Measurements from ENCODE around the gene POLN. TPM values are rescaled to one million over a fixed set of nuclear protein-coding genes. Genes with fewer than 3 reads are reported as not detected.
A peak's percentile ranks its signal among the peaks of the same experiment; 100 is the strongest.

The POLN gene
- total RNA-seq (1 to 10 TPM; 2.1 to 2.3 TPM), total RNA-seq (0 to 3.7 (median 0.35) reads per million in 172 experiments)
- 0.97 TPM for polyA plus RNA-seq (2013, experiment 1 of 2)
- 1.5 TPM for polyA plus RNA-seq (2013, experiment 2 of 2)

DNA sequence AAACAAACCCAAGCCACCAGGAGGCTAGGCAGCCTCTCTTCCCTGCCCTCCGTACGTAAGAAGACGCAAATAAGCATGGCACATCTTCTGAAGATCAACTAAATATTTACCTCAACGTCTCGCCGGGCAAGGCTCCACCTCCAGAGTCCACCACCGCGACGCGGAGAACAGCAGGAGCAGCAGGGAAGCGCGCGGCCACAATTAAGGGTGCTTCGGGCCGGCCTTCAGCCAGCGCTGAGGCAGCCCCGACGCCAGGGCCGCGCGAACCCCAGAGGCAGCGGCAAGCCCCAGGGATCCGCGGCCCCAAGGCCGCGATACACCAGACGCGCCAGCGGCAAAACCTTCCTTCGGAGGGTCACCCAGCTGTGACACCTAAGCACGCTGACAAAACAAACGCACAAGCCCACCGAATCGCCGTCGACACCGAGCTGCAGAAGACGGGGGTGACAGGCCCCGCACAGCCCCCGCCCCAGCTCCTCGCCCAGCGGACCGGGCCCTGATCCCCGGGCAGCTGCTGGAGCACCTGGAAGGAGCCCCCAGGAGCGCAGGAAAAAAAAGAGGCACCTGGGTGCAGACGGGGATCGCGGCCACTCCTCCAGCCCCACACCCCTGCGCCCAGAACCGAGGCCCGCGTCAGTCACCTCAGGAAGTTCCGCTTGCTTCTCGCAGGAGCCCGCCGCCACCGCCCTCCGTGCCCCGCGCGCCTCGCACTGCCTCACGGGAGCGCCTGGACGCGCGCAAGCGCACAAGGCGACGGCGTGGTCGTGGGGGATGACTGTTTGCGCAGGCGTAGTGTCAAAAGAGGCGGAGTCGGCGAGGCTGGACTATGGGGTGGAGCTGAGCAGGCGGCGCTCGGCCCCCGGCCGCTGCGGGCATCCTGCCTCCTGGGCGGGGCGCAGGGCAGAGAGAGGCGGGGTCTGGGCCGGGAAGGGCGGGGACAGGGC lies at the start of gene POLN, which contains the start of gene HAUS3:
POLN (minus strand) TSS at position 712 of the 944 bp plus-strand sequence. CDS start 12,890 bp downstream, outside the sequence.
HAUS3 (minus strand) TSS at position 712 of the 944 bp plus-strand sequence. CDS start 1,175 bp downstream, outside the sequence.
- TF ChIP-seq, protein P1, sequence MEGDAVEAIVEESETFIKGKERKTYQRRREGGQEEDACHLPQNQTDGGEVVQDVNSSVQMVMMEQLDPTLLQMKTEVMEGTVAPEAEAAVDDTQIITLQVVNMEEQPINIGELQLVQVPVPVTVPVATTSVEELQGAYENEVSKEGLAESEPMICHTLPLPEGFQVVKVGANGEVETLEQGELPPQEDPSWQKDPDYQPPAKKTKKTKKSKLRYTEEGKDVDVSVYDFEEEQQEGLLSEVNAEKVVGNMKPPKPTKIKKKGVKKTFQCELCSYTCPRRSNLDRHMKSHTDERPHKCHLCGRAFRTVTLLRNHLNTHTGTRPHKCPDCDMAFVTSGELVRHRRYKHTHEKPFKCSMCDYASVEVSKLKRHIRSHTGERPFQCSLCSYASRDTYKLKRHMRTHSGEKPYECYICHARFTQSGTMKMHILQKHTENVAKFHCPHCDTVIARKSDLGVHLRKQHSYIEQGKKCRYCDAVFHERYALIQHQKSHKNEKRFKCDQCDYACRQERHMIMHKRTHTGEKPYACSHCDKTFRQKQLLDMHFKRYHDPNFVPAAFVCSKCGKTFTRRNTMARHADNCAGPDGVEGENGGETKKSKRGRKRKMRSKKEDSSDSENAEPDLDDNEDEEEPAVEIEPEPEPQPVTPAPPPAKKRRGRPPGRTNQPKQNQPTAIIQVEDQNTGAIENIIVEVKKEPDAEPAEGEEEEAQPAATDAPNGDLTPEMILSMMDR (IDR thresholded peaks at IDR 0.05) = no peak
- Mint-ChIP-seq H3K36me3 (ENCODE audit: low read depth) (peaks cover 48% of the 10 kb centered on the region), H3K27me3 (no peaks in the 10 kb centered on the region), H3K4me3 (peak within 1 kb of the TSS; percentile 92), H3K27ac (peak within 1 kb of the TSS; percentile 95), H3K4me1 (ENCODE audit: low read depth) (peaks cover 70% of the 10 kb centered on the region), H3K9me3 (no peaks in the 10 kb centered on the region)
- intact Hi-C loops (cut with DNase I, micrococcal nuclease) = loop anchor here (1.0 to 10.0 kb wide), 15 partner anchors 20 to 1293 kb away; partner anchors contain the start of genes FAM193A (in 2 of the 2), CFAP99 (in 1 of the 2), GRK4 (in 1 of the 2) and HTT (in 1 of the 2)
- H3K27me3 ChIP-seq (ENCODE audit: control insufficient read depth in 1 of 2, insufficient read depth in 2 of 2, low read length in 2 of 2) = no peaks in the 10 kb centered on the region
- ChIA-PET POLR2A (interaction anchor here (0.7 to 4.9 kb wide), 21 partner anchors 8 to 721 kb away, joined by 3 to 84 read pairs (median 9); partner anchors contain the start of genes CFAP99, FAM193A, MXD4 and RNF4), CTCF (interaction anchor here (0.8 to 5.7 kb wide), 7 partner anchors 21 to 200 kb away, joined by 3 to 38 read pairs (median 6); partner anchors contain the start of genes CFAP99, MXD4 and ZFYVE28)
- H3K4me3 ChIP-seq (ENCODE audit: low read length) = peak within 1 kb of the TSS; percentile 95
- peak within 1 kb of the TSS; percentile 84 to 88 for H3K27ac ChIP-seq (ENCODE audit: low read depth in 1 of 2, low read length in 2 of 2)
- H3K4me1 ChIP-seq (ENCODE audit: insufficient read depth, low read length) = peaks cover 30% of the 10 kb centered on the region
- ATAC-seq (ENCODE audit: poor library complexity) (peak; percentile 87), DNase-seq (peak; percentile 98 to 100 (median 99))
- H3K9me3 ChIP-seq (ENCODE audit: control insufficient read depth in 1 of 2, insufficient read depth in 1 of 2, low read length in 2 of 2) = no peaks in the 10 kb centered on the region
- peaks cover 31% of the 10 kb centered on the region for H3K36me3 ChIP-seq (ENCODE audit: insufficient read depth, low read length)

- Mint-ChIP-seq H3K4me3 (peak overlapping the region; percentile 90), H3K27ac (peak overlapping the region; percentile 100), H3K36me3 (ENCODE audit: low read depth) (peaks cover 11% of the 10 kb centered on the region), H3K27me3 (no peaks in the 10 kb centered on the region), H3K4me1 (ENCODE audit: low read depth) (peaks cover 56% of the 10 kb centered on the region), H3K9me3 (no peaks in the 10 kb centered on the region)
- Histone ChIP-seq H3K4me3 (ENCODE audit: low read length) (peak overlapping the region; percentile 19), H3K4me1 (ENCODE audit: insufficient read depth, low read length) (peaks cover 60% of the 10 kb centered on the region), H3K9me3 (ENCODE audit: control insufficient read depth in 1 of 2, insufficient read depth in 1 of 2, low read length in 2 of 2) (no peaks in the 10 kb centered on the region), H3K27ac (ENCODE audit: low read depth in 1 of 2, low read length in 2 of 2) (peak overlapping the region; percentile 85 to 91), H3K36me3 (ENCODE audit: insufficient read depth, low read length) (peaks cover 4% of the 10 kb centered on the region), H3K27me3 (ENCODE audit: control insufficient read depth in 1 of 2, insufficient read depth in 2 of 2, low read length in 2 of 2) (no peaks in the 10 kb centered on the region)
- DNase-seq (peak; percentile 68 to 95 (median 77)), ATAC-seq (ENCODE audit: poor library complexity) (peak; percentile 94)
- ChIA-PET CTCF (interaction anchor here (0.9 to 2.0 kb wide), 4 partner anchors 9 to 151 kb away, joined by 3 to 10 read pairs (median 8); partner anchors contain the start of genes CFAP99 and ZFYVE28), POLR2A (interaction anchor here (0.9 to 3.0 kb wide), 9 partner anchors 9 to 128 kb away, joined by 3 to 51 read pairs (median 11); partner anchors contain the start of genes CFAP99, MXD4 and ZFYVE28)
- intact Hi-C loops (cut with DNase I, micrococcal nuclease) = loop anchor here in 1 of 2 experiments (1.0 kb wide), 2 partner anchors 9 to 29 kb away; partner anchors contain the start of gene MXD4
- TF ChIP-seq, protein P1 (IDR thresholded peaks at IDR 0.05) = no peak
Observed at GRCh38 chr4:2290974-2291704, 49.2 kb upstream of the POLN start.
